DND-41 (cell line): ENCODE data around the gene RUNX2.

Experiments
- EZH2 ChIP-seq: IDR thresholded peaks from 3 replicates; pipeline ENCODE4 v1.6.1; 2012; ENCODE audit warnings: borderline replicate concordance, low read depth, mild to moderate bottlenecking, moderate library complexity, low read length, inconsistent platforms; ENCODE audit not compliant: severe bottlenecking
- TF ChIP-seq, protein P1 (sequence below): IDR thresholded peaks from 2 replicates; pipeline ENCODE4 v1.5.1; 2012; ENCODE audit warnings: borderline replicate concordance, low read length, moderate library complexity, mild to moderate bottlenecking; ENCODE audit not compliant: poor library complexity, severe bottlenecking; ENCODE audit errors: extremely low read depth

DNA sequence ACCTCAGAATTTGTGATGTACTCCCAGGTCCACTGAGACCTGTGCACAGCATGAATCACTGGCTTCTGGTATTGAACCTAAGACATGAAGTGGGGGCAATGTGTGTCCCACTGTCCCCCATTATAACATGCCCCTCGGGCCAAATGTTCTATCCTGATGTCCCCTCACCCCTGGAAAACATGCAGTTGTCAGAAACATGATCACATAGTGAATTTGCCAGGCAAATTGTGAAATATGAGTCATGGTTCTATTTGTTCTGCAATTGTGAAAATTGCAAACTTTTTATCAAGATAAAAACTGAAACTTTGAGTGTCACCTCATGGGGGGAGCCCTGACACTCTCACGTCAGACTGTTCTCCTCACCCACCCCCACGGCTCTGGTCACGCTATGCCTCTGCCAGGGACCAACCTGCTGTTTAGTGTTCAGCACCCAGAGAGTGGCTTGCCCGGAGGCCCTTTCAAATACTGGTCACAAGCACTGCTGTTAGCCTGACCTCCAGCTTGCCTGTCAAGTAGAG is 382.2 kb downstream of the RUNX2 start:
- TF ChIP-seq, protein P1, sequence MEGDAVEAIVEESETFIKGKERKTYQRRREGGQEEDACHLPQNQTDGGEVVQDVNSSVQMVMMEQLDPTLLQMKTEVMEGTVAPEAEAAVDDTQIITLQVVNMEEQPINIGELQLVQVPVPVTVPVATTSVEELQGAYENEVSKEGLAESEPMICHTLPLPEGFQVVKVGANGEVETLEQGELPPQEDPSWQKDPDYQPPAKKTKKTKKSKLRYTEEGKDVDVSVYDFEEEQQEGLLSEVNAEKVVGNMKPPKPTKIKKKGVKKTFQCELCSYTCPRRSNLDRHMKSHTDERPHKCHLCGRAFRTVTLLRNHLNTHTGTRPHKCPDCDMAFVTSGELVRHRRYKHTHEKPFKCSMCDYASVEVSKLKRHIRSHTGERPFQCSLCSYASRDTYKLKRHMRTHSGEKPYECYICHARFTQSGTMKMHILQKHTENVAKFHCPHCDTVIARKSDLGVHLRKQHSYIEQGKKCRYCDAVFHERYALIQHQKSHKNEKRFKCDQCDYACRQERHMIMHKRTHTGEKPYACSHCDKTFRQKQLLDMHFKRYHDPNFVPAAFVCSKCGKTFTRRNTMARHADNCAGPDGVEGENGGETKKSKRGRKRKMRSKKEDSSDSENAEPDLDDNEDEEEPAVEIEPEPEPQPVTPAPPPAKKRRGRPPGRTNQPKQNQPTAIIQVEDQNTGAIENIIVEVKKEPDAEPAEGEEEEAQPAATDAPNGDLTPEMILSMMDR = no peak
- TF ChIP-seq EZH2 = no peak
